NOMO-1 treated with dmso at 0.1 percent for 144 hours (cell line): ENCODE data around the gene ADRA2C.
"Not testable (repeated sequence)": the region's sequence is repeated elsewhere in the genome, so short reads cannot be mapped to it uniquely, and the experiment has no call there.

Source experiments
- DNase-seq: peaks from one replicate; lab custom pipeline; 2025; ENCODE audit not compliant: unreplicated experiment; lab: John Stamatoyannopoulos, UW

The ADRA2C gene

GRCh38 chr4:3810111-3810680, 44.0 kb downstream of the ADRA2C start:
- no peak for DNase-seq

DNA sequence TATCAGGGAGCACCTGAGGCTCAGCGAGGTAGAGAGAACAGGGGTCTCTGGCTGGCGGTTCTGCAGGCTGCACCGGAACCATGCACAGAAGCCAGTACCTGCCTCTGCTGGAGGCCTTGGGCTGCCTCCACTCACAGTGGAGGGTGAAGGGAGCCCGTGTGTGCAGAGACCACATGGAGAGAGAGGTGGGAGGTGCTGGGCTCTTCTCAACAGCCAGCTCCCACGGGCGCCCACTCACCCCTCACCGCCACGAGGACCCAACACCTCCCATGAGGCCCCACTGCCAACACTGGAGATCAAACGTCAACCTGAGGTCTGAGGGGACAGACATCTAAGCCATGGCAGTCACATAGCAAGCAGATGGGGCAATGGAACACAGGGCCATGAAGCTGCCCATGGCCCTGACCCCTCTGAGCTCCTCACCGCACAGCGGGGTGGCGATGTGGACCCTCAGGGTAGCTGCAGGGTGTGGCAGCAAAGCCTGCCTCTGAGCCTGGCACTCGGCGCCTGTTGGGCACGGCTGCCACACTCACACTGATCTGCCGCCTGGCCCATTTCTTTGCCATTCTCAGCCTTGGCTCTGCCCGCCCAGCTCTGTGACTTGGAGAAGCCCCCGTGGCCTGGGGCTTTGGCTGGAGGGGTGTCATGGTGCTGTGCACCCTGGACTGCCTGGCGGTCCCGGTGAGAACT, 44.8 kb downstream of the ADRA2C start:
- no peak for DNase-seq

- DNase-seq: no peak
These were observed 45.4 kb downstream of the ADRA2C start for GRCh38 chr4:3811621-3812020.

DNA sequence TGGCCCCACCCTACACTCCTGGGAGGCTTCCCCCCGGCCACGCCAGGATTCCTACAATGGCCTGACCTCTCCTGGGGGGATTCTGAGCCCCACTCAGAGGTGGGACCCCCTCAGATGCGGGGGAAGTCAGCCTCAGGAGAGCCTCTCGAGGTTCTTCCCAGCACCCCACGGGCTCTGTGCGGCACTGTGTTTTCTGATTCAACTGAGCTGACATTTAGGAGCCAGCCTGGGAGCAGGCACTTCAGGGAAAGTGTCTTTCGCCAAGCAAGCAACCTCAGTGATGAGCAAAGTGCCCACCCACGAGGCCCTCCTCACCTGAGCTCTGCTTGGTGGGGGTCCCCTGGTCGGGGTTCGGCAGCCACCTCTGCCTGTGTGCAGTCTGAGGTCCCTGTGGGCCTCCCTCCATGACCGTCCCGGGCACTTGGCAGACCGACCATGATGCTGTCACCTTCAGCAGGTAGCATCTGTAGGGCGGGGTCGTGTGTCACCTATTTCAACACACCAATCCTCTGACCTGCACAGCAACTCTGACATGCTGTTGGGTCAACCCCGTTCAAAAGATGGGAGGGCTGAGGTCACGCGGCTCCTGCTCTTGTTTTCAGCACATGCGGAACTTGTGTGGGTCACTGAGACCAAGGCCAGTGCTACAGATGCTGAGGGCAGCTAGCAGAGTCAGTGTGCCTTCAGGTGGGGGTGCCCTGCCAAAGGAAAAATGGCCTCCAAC, 46.2 kb downstream of the ADRA2C start:
- no peak for DNase-seq

DNA sequence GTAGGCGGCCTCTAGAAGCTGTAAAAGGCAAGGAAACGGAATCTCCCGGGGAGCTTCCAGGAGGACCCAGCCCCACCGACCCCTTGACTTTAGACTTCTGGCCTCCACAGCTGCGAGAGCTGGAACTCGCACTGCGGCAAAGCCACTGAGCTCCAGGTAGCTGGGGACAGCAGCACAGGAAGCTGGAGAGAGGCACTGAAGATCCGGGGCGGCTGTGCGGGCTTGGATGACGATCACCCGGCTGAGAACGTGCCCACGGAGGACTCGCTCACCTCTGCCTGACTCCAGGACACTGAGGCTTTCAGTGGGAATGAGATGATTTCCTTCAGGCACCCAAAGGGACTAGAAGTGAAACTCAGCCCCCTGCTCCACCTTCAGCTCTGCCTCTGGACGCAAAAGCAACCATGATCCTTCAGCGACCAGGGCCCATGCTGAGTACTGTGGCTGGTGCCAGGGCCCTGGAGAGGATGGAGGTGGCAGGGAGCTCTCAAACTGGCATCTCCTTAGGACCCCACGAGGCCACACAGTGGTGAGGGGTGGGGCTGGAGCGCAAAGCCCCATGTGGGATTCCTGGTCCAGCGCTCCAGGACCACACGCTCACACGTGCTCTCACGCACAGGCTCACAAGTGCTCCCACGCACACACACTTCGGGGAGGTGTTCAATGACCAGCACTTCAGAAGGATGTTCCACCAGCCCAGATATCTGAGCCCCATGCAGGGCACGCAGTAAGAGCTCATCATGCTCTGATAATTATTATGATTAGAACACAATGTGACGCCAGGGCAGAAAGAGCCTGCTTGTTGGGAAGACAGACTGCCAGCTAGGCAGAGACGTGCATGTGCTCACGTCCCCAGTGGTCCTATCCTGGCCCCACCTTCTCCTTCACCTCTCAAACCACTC, 47.2 kb downstream of the ADRA2C start:
- DNase-seq: no peak

DNA sequence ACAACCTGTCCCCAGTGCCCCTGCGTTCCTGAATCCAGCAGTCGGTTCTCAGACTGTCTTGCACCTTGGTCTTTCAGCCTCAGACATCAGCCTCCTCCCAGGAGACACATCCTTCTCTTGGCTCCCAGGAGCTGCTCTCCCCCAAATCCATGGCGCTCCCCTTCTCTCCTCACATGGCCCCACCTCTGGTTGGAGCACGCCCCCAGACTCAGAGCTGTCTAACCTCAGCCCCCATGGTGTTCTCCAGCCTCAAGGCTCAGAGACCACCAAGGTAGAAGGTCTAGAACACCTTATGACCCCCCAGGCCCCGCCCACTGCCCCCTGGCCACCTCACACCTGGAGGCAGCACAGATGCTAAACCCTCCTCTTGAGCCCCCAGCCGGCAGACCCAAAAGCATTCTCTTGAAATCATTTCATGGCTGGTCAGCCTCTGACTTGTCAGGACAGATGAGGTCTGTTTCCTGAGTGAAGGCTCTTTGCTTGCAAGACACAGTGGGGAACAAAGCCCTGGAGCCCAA, 47.9 kb downstream of the ADRA2C start:
- no peak for DNase-seq

DNA sequence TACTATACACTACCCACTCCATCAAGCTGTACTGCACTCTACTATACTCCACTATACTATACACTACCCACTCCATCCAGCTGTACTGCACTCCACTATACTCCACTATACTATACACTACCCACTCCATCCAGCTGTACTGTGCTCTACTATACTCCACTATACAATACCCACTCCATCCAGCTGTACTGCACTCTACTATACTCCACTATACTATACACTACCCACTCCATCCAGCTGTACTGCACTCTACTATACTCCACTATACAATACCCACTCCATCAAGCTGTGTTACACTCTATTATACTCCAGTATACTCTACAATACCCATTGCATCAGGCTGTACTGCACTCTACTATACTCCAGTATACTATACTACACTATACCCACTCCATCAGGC, 48.7 kb downstream of the ADRA2C start:
- not testable (repeated sequence) for DNase-seq

DNA sequence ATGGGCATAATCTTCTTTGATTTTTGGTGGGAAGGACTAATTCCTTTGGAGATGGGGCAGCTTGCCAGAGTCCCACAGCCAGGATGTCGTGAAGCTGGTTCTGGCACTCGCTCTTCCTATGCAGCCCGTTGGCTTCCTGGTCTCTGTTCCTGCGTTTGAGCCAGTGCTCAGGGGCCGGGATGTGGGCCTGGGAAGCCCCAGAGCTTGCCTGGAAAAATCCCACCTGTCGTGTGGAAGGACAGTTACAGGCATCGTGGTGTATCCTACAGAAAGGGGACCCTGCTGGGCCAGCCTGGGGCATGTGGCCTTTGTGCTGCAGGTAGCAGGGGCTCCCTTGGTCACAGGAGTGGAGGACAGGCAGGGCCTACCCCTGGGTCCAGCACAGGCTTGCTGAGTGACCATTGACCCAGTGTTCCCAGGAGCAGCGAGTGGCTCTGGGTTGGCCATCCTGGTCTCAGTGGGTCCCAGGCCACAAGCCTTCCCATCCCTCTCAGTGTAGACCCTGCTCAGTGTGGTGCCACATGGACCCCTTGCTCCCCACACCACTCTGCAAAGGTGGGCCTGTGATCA, 50.2 kb downstream of the ADRA2C start:
- DNase-seq: no peak

GRCh38 chr4:3816983-3817960, 51.1 kb downstream of the ADRA2C start:
- DNase-seq: no peak
